GM19193 (cell line): Measurements from ENCODE around the gene GJC1.

Experiments
- POLR2A ChIP-seq: IDR thresholded peaks from 4 replicates; pipeline ENCODE4 v1.6.1; 2011; ENCODE audit not compliant: insufficient read depth, insufficient read length; ENCODE audit errors: extremely low read depth

GJC1 gene

DNA sequence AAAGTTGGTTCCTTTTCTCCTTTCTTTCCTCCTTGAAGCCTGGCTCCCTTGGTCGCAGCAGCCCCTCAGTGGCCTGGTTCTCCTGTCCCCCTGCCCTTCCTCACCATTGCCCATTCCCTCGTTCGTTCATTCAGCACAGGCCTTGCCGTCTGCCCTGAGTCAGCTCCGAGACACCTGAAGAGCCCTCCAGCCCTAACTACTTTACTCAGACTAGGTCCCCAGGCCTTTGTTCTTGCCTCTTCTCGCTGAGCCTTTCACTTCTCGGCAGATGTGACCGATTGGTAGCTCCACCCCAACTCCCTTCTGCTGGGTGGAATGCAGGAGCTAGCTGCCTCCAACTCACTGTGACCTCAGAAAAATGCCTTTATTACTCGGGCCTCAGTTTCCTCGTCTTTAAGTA, 78.3 kb downstream of the GJC1 start:
- TF ChIP-seq POLR2A: no peak

DNA sequence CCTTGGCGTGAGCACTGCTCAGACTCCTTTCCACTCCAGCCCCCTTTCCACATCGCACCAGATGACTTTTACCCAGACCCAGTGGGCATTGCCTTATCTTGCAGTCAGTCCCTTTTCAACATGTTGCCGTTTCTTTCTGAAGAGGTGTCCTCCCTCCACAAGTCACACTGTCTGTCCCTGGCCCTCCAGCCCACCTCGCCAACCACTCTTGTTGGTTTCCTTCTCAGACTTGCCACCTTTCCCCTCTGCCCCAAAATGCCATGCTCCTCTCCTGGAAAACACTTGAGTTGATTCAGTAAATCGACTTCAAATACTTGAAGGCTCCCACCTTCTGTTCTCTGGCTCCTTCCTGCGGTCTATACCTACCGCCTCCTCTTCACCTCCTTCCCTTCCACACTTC, 78.8 kb downstream of the GJC1 start:
- TF ChIP-seq POLR2A: no peak

DNA sequence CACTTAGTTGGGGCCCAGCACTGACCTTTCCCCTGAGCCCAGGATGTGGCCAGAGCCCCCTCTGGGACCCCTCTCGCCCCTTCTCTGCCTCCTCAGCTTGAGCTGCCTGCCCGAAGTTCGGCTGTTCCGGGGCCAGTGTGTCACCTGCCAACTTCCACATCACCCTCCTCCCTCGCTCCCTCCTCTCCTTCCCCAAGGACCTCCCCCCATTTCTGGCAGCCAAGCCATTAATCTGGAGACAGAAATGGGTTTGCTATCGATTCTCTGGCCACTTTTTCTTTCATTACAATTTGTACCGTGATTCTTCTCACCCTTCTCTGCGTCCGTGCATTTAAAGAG, 80.1 kb downstream of the GJC1 start:
- no peak for TF ChIP-seq POLR2A

DNA sequence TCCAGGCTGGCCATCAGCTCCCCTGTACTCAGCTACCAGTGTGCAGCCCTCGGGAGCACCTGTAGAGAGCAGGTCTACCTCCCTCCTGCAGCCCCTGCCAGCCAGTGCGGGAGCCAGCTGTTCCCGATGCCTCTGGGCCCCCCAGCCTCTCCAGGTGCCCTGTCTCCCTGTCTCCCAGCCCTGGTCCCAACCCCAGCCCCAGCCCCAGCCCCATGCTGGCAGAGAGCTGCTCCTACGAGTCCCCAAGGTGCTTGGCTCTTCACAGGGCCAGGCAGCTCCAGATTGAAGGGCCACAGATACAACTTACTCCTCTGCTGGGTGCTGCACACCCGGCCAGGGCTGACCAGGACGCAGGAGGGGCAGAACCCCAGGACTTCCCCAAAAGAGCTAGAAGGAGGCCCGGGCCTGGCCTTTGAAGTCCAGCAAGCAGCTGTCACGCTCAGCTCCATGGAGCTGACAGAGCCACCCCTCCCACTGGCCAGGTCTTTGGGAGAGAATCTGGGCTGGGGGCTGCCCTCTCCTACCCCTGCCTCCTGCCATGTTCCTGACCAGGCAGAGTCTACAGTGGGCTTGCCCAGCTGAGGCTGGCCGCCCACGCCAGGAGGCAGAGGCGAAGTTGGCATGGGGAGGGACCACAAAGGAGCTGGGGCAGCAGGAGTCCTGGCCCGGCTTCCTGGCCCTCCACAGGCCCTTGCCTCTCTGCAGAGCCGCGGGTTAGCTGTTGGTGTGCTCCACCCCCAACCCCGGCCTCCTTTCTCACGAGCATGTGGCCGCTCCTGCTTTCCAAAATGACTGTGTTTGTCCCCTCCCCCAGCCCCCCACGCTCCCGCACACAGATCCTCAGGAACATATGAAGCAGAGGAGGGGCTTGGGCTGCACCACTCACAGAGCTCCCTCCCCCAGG, 80.8 kb downstream of the GJC1 start:
- TF ChIP-seq POLR2A: no peak
